D721Med (cell line): ENCODE data around the gene MBOAT1.
A peak's percentile ranks its signal among the peaks of the same experiment; 100 is the strongest.

Experiments used
- DNase-seq: peaks from one replicate; pipeline ENCODE4 v3.0.0; 2011; ENCODE audit warnings: low spot score; ENCODE audit not compliant: insufficient read length
- FAIRE-seq: peaks from 2 replicates; lab custom pipeline; 2011; peaks lifted over from hg19 to GRCh38; lab: Jason Lieb, UNC
- TF ChIP-seq, protein P1 (sequence below): IDR thresholded peaks from 2 replicates; pipeline ENCODE4 v1.5.1; 2012; ENCODE audit warnings: mild to moderate bottlenecking, control low read depth; ENCODE audit not compliant: insufficient read depth; ENCODE audit errors: missing control alignments

The MBOAT1 gene

DNA sequence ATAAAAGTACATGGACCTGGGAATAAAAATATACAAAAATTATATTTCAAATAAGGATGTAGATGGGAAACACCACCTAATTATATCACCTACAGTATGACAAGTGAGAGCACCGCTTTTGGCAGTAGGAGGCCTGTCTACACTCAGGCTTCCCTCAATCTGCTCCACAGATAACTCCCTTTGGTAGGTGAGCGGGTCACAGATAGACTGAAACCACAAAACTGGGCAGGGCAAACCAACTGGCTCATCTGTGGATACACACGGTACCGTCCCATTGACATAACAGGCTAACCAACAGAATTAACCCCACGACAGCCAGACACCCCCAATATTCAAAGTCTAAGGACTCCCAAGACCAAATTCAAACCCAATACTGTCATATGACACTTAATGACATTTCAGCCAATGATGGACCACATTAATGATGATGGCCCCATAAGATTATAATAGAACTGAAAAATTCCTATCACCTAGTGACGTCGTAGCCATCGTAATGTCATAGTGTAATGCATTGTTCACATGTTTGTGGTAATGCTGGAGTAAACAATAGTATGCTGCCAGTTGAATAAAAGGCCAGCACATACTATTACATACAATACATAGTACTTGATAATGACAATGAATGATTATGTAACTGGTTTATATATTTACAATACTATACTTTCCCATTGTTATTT lies 109.7 kb downstream of the MBOAT1 start:
- TF ChIP-seq, protein P1, sequence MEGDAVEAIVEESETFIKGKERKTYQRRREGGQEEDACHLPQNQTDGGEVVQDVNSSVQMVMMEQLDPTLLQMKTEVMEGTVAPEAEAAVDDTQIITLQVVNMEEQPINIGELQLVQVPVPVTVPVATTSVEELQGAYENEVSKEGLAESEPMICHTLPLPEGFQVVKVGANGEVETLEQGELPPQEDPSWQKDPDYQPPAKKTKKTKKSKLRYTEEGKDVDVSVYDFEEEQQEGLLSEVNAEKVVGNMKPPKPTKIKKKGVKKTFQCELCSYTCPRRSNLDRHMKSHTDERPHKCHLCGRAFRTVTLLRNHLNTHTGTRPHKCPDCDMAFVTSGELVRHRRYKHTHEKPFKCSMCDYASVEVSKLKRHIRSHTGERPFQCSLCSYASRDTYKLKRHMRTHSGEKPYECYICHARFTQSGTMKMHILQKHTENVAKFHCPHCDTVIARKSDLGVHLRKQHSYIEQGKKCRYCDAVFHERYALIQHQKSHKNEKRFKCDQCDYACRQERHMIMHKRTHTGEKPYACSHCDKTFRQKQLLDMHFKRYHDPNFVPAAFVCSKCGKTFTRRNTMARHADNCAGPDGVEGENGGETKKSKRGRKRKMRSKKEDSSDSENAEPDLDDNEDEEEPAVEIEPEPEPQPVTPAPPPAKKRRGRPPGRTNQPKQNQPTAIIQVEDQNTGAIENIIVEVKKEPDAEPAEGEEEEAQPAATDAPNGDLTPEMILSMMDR = no peak
- DNase-seq (no peak), FAIRE-seq (no peak)

DNA sequence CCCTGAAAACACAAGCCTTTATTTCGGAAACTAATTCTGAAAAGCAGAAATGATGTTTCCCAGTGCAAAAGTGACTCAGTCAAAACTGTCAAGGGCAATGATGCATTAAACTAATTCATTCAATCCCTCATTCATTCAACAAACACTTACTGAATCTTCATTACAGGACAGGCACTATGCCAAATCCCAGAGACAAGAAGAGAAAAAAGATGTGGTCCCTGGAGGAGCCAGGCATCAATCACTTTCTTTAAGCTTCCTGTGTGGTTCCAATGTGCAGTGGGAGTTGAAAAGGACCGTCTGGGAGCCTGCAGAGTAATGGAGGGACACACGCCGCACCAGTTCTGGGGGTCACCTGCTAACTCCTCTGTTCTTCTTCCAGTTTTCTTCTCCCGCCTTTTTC lies 113.1 kb downstream of the MBOAT1 start:
- TF ChIP-seq, protein P1 = no peak
- DNase-seq = no peak
- FAIRE-seq = no peak

DNA sequence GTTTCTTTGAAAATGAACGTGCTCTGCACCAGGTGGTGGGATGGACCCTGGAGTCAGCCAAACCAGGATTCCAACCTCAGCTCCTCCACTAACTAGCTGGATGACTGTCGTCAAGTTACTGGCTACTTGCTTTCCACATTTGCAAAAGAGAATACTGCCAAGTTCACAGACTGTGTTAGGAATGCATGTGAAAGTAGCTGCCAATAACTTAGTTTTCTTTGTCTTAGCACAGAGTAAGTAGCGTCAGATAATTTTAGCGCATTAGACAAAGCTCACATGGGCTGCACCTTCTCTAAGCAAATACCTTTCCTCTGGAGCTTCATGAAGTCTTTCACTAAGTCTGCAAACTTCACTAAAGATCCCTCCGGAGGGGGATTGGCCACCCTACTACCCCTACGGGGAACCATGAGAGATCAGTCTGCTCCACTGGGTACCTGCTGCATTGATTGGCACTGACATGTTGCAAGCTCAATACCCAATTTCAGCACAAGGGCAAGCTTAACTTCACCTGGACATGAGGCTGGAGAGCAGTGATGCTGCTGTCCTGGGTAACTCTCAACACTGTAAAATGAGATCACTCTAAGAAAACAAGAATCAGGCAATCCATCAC lies 113.9 kb downstream of the MBOAT1 start:
- no peak for FAIRE-seq
- TF ChIP-seq, protein P1 = no peak
- DNase-seq = no peak

DNA sequence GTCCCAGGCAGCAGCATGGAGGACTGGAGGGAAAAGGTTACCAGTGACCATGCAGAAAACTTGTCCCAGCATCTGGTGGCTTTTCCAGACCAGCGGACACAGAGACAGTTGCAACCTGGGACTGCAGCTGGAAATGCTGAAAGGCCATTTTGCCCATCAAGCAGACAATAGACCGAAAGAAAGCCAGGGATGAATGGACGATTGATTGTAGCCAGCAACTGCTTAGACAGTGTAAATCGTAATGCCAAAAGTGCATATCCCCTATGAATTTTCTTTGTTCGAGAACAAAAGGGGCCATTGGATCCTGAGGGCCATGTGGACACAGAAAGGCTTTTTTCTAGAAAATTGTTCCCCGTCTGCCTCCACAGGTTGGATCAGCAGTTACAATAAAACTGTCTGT lies 115.7 kb downstream of the MBOAT1 start:
- no peak for FAIRE-seq
- TF ChIP-seq, protein P1 = no peak
- no peak for DNase-seq

DNA sequence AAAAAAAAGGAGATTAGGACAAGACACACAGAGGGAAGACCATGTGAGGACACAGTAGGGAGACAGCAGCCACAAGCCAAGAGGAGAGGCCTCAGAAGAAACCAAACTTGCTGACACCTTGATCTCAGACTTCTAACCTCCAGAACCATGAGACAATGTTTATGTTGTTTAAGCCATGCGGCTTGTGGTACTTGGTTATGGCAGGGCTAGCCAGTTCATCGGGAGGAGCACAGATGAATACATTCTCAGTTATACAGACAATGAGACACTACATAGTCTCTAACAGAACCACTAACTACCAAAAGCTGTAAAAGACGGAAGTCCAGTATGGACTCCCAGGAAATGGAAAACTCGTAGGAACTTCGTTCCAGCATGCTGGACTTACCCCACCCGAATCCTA lies 116.8 kb downstream of the MBOAT1 start:
- FAIRE-seq = no peak
- TF ChIP-seq, protein P1 = no peak
- no peak for DNase-seq

DNA sequence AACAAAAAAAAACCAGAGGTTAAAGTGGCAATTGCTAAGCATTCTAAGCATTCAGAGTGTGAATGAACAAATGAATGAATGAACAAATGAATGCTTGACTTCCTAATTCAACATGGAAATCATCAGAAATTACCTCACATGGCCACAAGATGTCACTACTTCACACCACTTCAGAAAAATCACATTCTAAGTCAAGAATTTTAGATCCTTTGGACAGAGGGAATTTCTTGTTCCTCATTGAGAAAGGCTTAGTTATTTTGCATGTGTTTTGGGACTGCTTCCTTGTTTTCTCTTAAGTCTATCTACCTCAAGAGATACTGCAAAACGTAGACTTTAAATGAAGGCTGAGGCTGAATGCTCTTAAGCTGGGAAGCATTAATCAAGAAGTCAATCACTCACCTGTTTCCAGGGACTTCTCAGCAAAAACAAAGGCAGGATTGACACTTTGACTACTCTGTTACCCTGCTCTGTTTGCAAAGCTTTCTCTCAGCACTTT lies 120.2 kb downstream of the MBOAT1 start:
- FAIRE-seq (peak; percentile 95), DNase-seq (no peak)
- TF ChIP-seq, protein P1 = peak; percentile 87

DNA sequence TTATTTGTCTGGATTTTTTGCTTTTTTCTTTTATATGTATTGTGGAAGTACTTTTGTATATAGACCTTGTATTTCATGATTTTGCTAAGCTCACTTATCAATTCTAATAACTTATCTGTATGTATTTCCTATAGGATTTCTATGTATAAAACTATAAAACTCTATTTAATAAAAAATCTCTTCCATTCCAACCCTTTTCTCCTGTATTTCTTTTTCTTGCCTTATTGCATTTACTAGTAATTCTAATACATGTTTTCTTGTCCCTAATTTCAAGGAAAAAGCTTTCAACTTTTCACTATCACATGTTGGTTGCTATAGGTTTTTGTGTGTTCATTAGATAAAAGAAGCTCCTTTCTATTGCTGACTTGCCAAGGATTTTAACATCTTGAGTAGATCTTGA lies 125.3 kb downstream of the MBOAT1 start:
- no peak for FAIRE-seq

More for the DNA sequence above, 125.3 kb downstream of the MBOAT1 start:
- DNase-seq = no peak
- TF ChIP-seq, protein P1 = no peak
